ENCODE measurements around the gene BRD2.

DNA sequence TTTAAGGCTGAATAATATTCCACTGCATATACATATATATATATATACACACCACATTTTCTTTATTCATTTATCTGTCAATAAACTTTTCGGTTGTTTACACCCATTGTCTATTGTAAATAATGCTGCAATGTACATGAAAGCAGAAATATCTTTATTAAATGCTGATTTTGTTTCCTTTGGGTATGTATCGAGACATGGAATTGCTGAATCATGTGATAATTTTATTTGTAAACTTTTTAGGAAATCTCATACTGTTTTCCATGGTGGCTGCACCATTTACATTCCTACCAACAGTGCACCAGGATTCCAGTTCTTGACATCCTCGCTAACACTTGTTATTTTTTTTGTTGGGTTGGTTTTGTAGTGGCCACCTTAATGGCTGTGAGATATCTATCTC, 55.1 kb downstream of the BRD2 start:
- TF ChIP-seq, protein P1, sequence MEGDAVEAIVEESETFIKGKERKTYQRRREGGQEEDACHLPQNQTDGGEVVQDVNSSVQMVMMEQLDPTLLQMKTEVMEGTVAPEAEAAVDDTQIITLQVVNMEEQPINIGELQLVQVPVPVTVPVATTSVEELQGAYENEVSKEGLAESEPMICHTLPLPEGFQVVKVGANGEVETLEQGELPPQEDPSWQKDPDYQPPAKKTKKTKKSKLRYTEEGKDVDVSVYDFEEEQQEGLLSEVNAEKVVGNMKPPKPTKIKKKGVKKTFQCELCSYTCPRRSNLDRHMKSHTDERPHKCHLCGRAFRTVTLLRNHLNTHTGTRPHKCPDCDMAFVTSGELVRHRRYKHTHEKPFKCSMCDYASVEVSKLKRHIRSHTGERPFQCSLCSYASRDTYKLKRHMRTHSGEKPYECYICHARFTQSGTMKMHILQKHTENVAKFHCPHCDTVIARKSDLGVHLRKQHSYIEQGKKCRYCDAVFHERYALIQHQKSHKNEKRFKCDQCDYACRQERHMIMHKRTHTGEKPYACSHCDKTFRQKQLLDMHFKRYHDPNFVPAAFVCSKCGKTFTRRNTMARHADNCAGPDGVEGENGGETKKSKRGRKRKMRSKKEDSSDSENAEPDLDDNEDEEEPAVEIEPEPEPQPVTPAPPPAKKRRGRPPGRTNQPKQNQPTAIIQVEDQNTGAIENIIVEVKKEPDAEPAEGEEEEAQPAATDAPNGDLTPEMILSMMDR (IDR thresholded peaks at IDR 0.05) = no peak
- no peak for TF ChIP-seq POLR2A (IDR thresholded peaks at IDR 0.05)

Data from esophagus squamous epithelium (tissue), 4 donors.